DOHH2 (cell line): ENCODE results near the gene ATP4B.
"Not testable (repeated sequence)": the region's sequence is repeated elsewhere in the genome, so short reads cannot be mapped to it uniquely, and the experiment has no call there.

Experiments used
- H3F3A ChIP-seq: fragments of 200-600 bp; sonication (generic), shearing (Covaris generic); 2 replicates; pipeline ENCODE4 v1.6.0; 2016; ENCODE audit warnings: antibody characterized with exemption, mild to moderate bottlenecking; ENCODE audit not compliant: control insufficient read depth, insufficient read depth
- H3K27ac ChIP-seq: fragments of 200-600 bp; sonication (generic); 2 replicates; pipeline ENCODE4 v1.5.1; 2014; ENCODE audit warnings: low read depth, mild to moderate bottlenecking, low read length, moderate library complexity
- H3K27me3 ChIP-seq: fragments of 200-600 bp; sonication (generic); 2 replicates; pipeline ENCODE4 v1.6.1; 2014; ENCODE audit warnings: mild to moderate bottlenecking, low read length, mixed read lengths; ENCODE audit not compliant: control insufficient read depth
- H3K36me3 ChIP-seq: fragments of 200-600 bp; sonication (generic); 2 replicates; pipeline ENCODE4 v1.6.1; 2014; ENCODE audit warnings: mild to moderate bottlenecking, low read length, moderate library complexity, mixed read lengths; ENCODE audit not compliant: control insufficient read depth
- H3K4me1 ChIP-seq: fragments of 200-600 bp; sonication (generic); 2 replicates; pipeline ENCODE4 v1.6.1; 2014; ENCODE audit warnings: mild to moderate bottlenecking, low read length, mixed read lengths; ENCODE audit not compliant: control insufficient read depth
- H3K4me2 ChIP-seq: fragments of 200-600 bp; sonication (generic); 2 replicates; pipeline ENCODE4 v1.6.0; 2014; ENCODE audit warnings: mild to moderate bottlenecking, low read length, moderate library complexity
- H3K4me3 ChIP-seq: fragments of 200-600 bp; sonication (generic); 2 replicates; pipeline ENCODE4 v1.5.1; 2014; ENCODE audit warnings: mild to moderate bottlenecking, low read length, mixed read lengths
- H3K79me2 ChIP-seq: fragments of 200-600 bp; sonication (generic); 2 replicates; pipeline ENCODE4 v1.6.1; 2014; ENCODE audit warnings: mild to moderate bottlenecking, low read length, mixed read lengths; ENCODE audit not compliant: control insufficient read depth
- H3K9me2 ChIP-seq: fragments of 200-600 bp; sonication (generic); replicated peaks from 2 replicates; pipeline ENCODE4 v1.6.1; 2014; ENCODE audit warnings: mild to moderate bottlenecking, low read length, mixed read lengths; ENCODE audit not compliant: control insufficient read depth
- H3K9me3 ChIP-seq: fragments of 200-600 bp; sonication (generic); 2 replicates; pipeline ENCODE4 v1.6.1; 2014; ENCODE audit warnings: antibody characterized with exemption, low read length, mixed read lengths; ENCODE audit not compliant: control insufficient read depth, insufficient read depth
- H4K20me1 ChIP-seq: fragments of 200-600 bp; sonication (generic); 2 replicates; pipeline ENCODE4 v1.6.0; 2014; ENCODE audit warnings: low read depth, mild to moderate bottlenecking, antibody characterized with exemption, low read length, moderate library complexity; ENCODE audit not compliant: control insufficient read depth, insufficient read depth
- CTCF ChIP-seq: fragments of 200-600 bp; sonication (generic); IDR thresholded peaks from one replicate; pipeline ENCODE4 v1.5.1; 2014; ENCODE audit warnings: antibody characterized with exemption, mild to moderate bottlenecking, low read depth, low read length; ENCODE audit not compliant: poor library complexity, severe bottlenecking
- EZH2phosphoT487 ChIP-seq: fragments of 200-600 bp; sonication (generic); IDR thresholded peaks from 2 replicates; pipeline ENCODE4 v1.6.1; 2017; ENCODE audit warnings: borderline replicate concordance, mild to moderate bottlenecking, antibody characterized with exemption, low read length, moderate library complexity, mixed read lengths

ATP4B gene

GRCh38 chr13:113623491-113624234 lies 34.3 kb downstream of the ATP4B start:
- H3K9me3 ChIP-seq, result no peaks in the 10 kb centered on the region
- no peaks in the 10 kb centered on the region for H3K9me2 ChIP-seq
- no peaks in the 10 kb centered on the region for H3K27me3 ChIP-seq
- no peak for TF ChIP-seq CTCF
- TF ChIP-seq EZH2phosphoT487, result no peak
- peaks cover 86% of the 10 kb centered on the region for H3K36me3 ChIP-seq
- H4K20me1 ChIP-seq, result peaks cover 18% of the 10 kb centered on the region; the same call in 1 of the 2 replicates
- H3K4me2 ChIP-seq, result no peak overlapping the region
- peaks cover 98% of the 10 kb centered on the region for H3K79me2 ChIP-seq
- no peaks in the 10 kb centered on the region for H3F3A ChIP-seq
- H3K27ac ChIP-seq, result no peak overlapping the region
- H3K4me1 ChIP-seq, result no peaks in the 10 kb centered on the region
- no peak overlapping the region for H3K4me3 ChIP-seq

- Histone ChIP-seq H3K4me1 (no peaks in the 10 kb centered on the region), H3K27me3 (no peaks in the 10 kb centered on the region), H3K79me2 (peaks cover 98% of the 10 kb centered on the region), H3K9me2 (no peaks in the 10 kb centered on the region), H3K4me2 (no peak overlapping the region), H3K9me3 (no peaks in the 10 kb centered on the region), H4K20me1 (peaks cover 11% of the 10 kb centered on the region; the same call in 1 of the 2 replicates), H3K36me3 (peaks cover 86% of the 10 kb centered on the region), H3F3A (no peaks in the 10 kb centered on the region), H3K27ac (no peak overlapping the region), H3K4me3 (no peak overlapping the region)
- no peak for TF ChIP-seq EZH2phosphoT487
- no peak for TF ChIP-seq CTCF
Measured at GRCh38 chr13:113622791-113623490, 35.1 kb downstream of the ATP4B start.

GRCh38 chr13:113621986-113622550 lies 35.9 kb downstream of the ATP4B start:
- H3K36me3 ChIP-seq, result peaks cover 86% of the 10 kb centered on the region
- H3K79me2 ChIP-seq, result peaks cover 98% of the 10 kb centered on the region
- not testable (repeated sequence) for H3K9me3 ChIP-seq, H3F3A ChIP-seq, H3K9me2 ChIP-seq, H3K27ac ChIP-seq, H3K4me3 ChIP-seq, H3K4me1 ChIP-seq, H3K27me3 ChIP-seq, H3K4me2 ChIP-seq
- H4K20me1 ChIP-seq, result peaks cover 16% of the 10 kb centered on the region

- H3K9me2 ChIP-seq, H3K4me3 ChIP-seq, H3K4me1 ChIP-seq, H3K9me3 ChIP-seq, H3K27ac ChIP-seq, H3K4me2 ChIP-seq, H3F3A ChIP-seq, H3K27me3 ChIP-seq: not testable (repeated sequence)
- peaks cover 86% of the 10 kb centered on the region for H3K36me3 ChIP-seq
- peaks cover 98% of the 10 kb centered on the region for H3K79me2 ChIP-seq
- H4K20me1 ChIP-seq, result peaks cover 15% of the 10 kb centered on the region
Measured at GRCh38 chr13:113621498-113621897, 36.5 kb downstream of the ATP4B start.
